ENCODE results near the gene CASQ2. TPM values are rescaled to one million over a fixed set of nuclear protein-coding genes. Genes with fewer than 3 reads are reported as not detected.

The CASQ2 gene
- total and polyA plus RNA-seq, 10 of the 15 experiments (the other 5 are each of a cell fraction or from before 2014, with no cell fraction given), result not detected

DNA sequence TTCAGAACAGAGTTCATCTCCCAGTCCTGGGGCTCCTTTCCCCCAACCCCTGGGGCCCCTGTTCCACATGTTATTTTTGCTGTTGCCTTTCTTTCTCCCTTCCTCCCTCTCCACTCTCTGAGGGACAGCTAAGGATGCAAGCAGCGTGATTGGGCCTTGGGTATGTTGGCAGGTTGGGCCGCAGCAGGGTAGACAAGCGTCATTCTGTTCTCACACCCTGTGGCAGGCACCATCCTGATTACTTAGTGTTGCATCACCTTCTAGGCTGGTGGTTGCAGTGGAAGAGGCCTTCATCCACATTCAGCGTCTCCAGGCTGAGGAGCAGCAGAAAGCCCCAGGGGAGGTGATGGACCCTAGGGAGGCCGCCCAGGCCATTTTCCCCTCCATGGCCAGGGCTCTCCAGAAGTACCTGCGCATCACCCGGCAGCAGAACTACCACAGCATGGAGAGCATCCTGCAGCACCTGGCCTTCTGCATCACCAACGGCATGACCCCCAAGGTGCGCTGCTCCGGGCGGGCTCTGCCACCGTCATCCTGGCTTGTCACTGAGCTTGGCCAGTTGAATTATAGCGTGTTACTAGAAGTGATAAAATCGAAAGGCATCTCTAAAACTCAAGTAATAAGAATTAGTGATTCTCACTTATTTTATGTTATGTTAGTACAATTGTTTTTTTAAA is 83.3 kb downstream of the CASQ2 start (continued):
- TF ChIP-seq YY1 (IDR thresholded peaks at IDR 0.05; ENCODE audit: low read depth, low read length), result no peak
- no peak for TF ChIP-seq TARDBP (IDR thresholded peaks at IDR 0.05; ENCODE audit: borderline replicate concordance)
- no peak for TF ChIP-seq SIN3A (IDR thresholded peaks at IDR 0.05; ENCODE audit: low read depth, low read length)
- TF ChIP-seq SKIL (IDR thresholded peaks at IDR 0.05; ENCODE audit: low read depth, poor library complexity, severe bottlenecking), result no peak
- no peak for TF ChIP-seq EGR1 (IDR thresholded peaks at IDR 0.05; ENCODE audit: borderline replicate concordance in 1 of 2, low read depth in 2 of 2, low read length in 2 of 2)
- TF ChIP-seq, protein P1, sequence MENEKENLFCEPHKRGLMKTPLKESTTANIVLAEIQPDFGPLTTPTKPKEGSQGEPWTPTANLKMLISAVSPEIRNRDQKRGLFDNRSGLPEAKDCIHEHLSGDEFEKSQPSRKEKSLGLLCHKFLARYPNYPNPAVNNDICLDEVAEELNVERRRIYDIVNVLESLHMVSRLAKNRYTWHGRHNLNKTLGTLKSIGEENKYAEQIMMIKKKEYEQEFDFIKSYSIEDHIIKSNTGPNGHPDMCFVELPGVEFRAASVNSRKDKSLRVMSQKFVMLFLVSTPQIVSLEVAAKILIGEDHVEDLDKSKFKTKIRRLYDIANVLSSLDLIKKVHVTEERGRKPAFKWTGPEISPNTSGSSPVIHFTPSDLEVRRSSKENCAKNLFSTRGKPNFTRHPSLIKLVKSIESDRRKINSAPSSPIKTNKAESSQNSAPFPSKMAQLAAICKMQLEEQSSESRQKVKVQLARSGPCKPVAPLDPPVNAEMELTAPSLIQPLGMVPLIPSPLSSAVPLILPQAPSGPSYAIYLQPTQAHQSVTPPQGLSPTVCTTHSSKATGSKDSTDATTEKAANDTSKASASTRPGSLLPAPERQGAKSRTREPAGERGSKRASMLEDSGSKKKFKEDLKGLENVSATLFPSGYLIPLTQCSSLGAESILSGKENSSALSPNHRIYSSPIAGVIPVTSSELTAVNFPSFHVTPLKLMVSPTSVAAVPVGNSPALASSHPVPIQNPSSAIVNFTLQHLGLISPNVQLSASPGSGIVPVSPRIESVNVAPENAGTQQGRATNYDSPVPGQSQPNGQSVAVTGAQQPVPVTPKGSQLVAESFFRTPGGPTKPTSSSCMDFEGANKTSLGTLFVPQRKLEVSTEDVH (IDR thresholded peaks at IDR 0.05; ENCODE audit: low read depth, partially characterized antibody), result no peak

DNA sequence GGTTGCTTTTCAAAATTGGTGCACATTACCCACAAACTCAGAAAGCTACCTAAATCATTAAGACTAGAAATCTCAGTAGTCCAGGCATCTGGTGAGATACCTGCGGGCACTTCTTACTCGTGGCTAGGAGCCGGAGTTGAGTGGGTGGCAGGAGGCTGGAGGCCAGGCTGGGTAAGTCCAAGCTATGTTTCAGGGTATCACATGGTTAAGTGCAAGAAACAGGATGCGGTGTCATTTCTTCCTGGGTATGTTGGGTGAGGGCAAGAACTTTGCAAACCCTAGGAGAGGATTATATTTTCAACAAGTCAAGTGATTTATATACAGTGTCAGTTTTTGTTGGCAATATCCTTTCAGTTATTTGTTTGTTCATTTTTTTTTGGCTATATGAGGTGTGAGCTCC is 85.7 kb downstream of the CASQ2 start:
- ATAC-seq (no peak), FAIRE-seq (no peak)

More for the DNA sequence above, 85.7 kb downstream of the CASQ2 start:
- Histone ChIP-seq H3K9me3 (replicated peaks; ENCODE audit: control insufficient read depth, insufficient read depth, low read length) (no peaks in the 10 kb centered on the region), H3K27me3 (replicated peaks in 1 of 2; ENCODE audit: control insufficient read depth in 2 of 2, insufficient read depth in 2 of 2, low read length in 1 of 2) (no peaks in the 10 kb centered on the region), H3K36me3 (ENCODE audit: control insufficient read depth in 2 of 2, insufficient read depth in 2 of 2, low read length in 1 of 2) (peaks cover 3 to 13% of the 10 kb centered on the region in 2 experiments; a peak in 3 of 4 replicates), H3K4me3 (no peak overlapping the region), H4K20me1 (ENCODE audit: control insufficient read depth, insufficient read depth) (no peaks in the 10 kb centered on the region), H3K79me2 (ENCODE audit: control insufficient read depth, insufficient read depth, low read length) (no peaks in the 10 kb centered on the region), H2AFZ (ENCODE audit: control insufficient read depth, low read depth, low read length) (no peak overlapping the region), H3K4me1 (ENCODE audit: control insufficient read depth, insufficient read depth, low read length) (peaks cover 10% of the 10 kb centered on the region), H3K4me2 (ENCODE audit: control insufficient read depth, insufficient read depth) (no peak overlapping the region), H3K27ac (ENCODE audit: control insufficient read depth, insufficient read depth) (no peak overlapping the region), H3K9ac (ENCODE audit: control insufficient read depth, insufficient read depth, low read length) (no peak overlapping the region)
- intact Hi-C loops (cut with micrococcal nuclease; ENCODE audit: unreplicated experiment) (no loop called here), in situ Hi-C loops (cut with MboI) (no loop called here)
- no peak for DNase-seq (ENCODE audit: low read depth, low spot score)
- ChIA-PET RAD21 (ENCODE audit: unreplicated experiment) (no interaction called here), CTCF (interaction anchor here (1.5 kb wide), 1 partner anchor 10 kb away, joined by 3 read pairs; no protein-coding TSS in a partner anchor), POLR2A (interaction anchor here (1.3 kb wide), 1 partner anchor 20 kb away, joined by 3 read pairs; no protein-coding TSS in a partner anchor), SMC1A (ENCODE audit: uncharacterized antibody, unreplicated experiment) (interaction anchor here (0.7 kb wide), 1 partner anchor 13 kb away, joined by 3 read pairs; no protein-coding TSS in a partner anchor)
- no TSS peak for BruUV-seq (replicated peaks)
- WGBS (ENCODE audit: insufficient coverage, insufficient replicate concordance, low lambda C conversion rate, missing lambda C conversion rate), result 97% methylated on average over 4 of the region's 4 CpGs
- TF ChIP-seq SP1 (IDR thresholded peaks at IDR 0.05; ENCODE audit: low read depth, low read length) (no peak), ZBTB33 (IDR thresholded peaks at IDR 0.05) (no peak)
